GM12892 (cell line): Measurements from ENCODE around the gene CCL3.

ENCODE experiments used
- POLR2A ChIP-seq: IDR thresholded peaks from 2 replicates; pipeline ENCODE4 v1.6.1; 2011; ENCODE audit warnings: low read depth, low read length, control low read depth
- POLR2AphosphoS5 ChIP-seq: IDR thresholded peaks from 2 replicates; pipeline ENCODE4 v1.6.1; 2011; ENCODE audit warnings: low read depth, low read length, control low read depth
- TAF1 ChIP-seq: IDR thresholded peaks from 2 replicates; pipeline ENCODE4 v1.6.1; 2011; ENCODE audit warnings: low read depth, mild to moderate bottlenecking, control low read depth, low read length, borderline replicate concordance

DNA sequence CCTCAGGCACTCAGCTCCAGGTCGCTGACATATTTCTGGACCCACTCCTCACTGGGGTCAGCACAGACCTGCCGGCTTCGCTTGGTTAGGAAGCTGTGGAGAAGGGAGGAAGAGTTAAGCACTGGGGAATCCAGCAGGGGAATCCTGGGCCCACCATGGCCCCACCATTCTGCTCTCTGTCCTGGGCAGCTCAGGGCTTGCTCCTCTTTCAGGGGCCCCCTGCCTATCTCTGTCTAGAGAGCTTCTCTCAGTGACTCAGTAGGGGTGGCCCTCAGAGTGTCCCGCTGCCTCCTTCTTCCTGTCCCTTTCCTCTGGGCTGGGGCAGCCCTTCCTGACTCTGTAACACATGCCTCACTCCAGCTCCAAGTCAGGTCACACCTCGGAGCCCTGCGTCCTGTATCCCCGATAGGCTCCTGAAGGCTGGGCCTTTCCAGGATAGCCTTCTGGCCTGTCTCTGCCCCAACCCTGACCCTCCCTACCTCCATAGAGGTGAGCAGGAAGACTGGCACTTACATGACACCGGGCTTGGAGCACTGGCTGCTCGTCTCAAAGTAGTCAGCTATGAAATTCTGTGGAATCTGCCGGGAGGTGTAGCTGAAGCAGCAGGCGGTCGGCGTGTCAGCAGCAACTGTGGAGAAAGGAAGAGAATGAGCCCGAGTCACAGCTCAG is 1.1 kb downstream of the CCL3 start:
- TF ChIP-seq POLR2A (peak; percentile 73; the same call in 1 of the 2 replicates), POLR2AphosphoS5 (peak; percentile 58; the same call in 1 of the 2 replicates), TAF1 (no peak)
